ENCODE data around the gene STON2.
"Not testable (repeated sequence)": the region's sequence is repeated elsewhere in the genome, so short reads cannot be mapped to it uniquely, and the experiment has no call there.

The STON2 gene

DNA sequence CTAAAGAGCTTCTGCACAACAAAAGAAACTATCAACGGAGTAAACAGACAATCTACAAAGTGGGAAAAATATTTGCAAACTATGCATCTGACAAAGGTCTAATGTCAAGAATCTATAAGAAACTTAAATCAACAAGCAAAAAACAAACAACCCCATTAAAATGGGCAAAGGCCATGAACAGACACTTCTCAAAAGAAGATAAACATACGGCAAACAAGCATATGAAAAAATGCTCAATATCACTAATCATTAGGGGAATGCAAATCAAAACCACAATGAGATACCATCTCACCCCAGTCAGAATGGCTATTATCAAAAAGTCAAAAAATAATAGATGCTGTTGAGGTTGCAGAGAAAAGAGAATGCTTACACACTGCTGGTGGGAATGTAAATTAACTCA is 20.1 kb downstream of the STON2 start:
- not testable (repeated sequence) for H3K36me3 ChIP-seq (ENCODE audit: insufficient read depth, low read depth, low read length); H3K27ac ChIP-seq (ENCODE audit: low read length); H3K4me1 ChIP-seq (ENCODE audit: insufficient read depth, low read length); H3K9ac ChIP-seq (ENCODE audit: low read depth, low read length); H3K27me3 ChIP-seq (ENCODE audit: insufficient read depth, low read length); H3K4me3 ChIP-seq (ENCODE audit: low read length); H3K9me3 ChIP-seq (ENCODE audit: insufficient read depth, low read depth, low read length)

DNA sequence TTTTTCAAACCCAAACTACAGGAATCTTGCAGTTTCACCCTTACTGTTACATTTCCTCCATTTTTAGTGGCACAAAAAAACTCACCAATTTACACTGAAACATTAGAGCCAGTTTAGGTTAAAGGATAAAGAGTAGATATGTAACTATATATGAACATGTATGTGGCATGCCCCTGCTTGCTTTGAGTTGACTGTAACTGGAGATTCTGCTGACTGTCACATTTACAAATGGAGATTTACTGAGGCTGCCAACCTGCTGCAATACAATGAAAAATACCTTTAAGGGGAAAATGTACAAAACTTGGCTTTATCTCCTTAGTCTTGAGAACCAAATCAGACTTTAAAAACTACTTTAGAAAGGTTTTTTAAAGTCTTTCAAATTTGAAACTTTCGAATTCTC is 28.3 kb downstream of the STON2 start:
- no peak overlapping the region for H3K4me3 ChIP-seq (ENCODE audit: low read length)
- peaks cover 3% of the 10 kb centered on the region; the same call in 1 of the 2 replicates for H3K4me1 ChIP-seq (ENCODE audit: insufficient read depth, low read length)
- peaks cover 20% of the 10 kb centered on the region for H3K36me3 ChIP-seq (ENCODE audit: insufficient read depth, low read depth, low read length)
- no peaks in the 10 kb centered on the region for H3K9me3 ChIP-seq (ENCODE audit: insufficient read depth, low read depth, low read length)
- H3K9ac ChIP-seq (ENCODE audit: low read depth, low read length): no peak overlapping the region
- H3K27me3 ChIP-seq (ENCODE audit: insufficient read depth, low read length): no peaks in the 10 kb centered on the region
- H3K27ac ChIP-seq (ENCODE audit: low read length): no peak overlapping the region

DNA sequence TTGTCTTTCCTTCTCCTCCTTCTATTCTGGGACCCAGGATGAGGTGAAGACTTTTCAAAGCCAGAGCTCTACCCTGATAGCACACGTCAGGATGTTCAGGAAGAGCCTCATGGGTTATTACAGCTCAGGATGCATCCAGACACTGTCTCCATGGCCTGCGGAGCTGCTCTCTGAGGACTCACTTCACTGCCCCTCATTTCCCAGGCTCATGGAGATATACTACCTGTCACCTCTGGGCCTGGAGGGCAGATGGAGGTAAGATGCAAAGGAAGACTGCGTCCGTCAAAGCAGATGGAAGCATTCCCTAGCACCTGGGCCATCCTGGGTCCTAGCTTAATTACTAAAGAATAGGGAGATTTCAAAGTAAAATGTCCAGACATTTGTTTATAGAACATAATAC is 32.6 kb downstream of the STON2 start:
- H3K4me1 ChIP-seq (ENCODE audit: insufficient read depth, low read length): peaks cover 16% of the 10 kb centered on the region; the same call in 1 of the 2 replicates
- peaks cover 20% of the 10 kb centered on the region for H3K36me3 ChIP-seq (ENCODE audit: insufficient read depth, low read depth, low read length)
- no peak overlapping the region for H3K27ac ChIP-seq (ENCODE audit: low read length)
- H3K9ac ChIP-seq (ENCODE audit: low read depth, low read length): no peak overlapping the region
- H3K4me3 ChIP-seq (ENCODE audit: low read length): no peak overlapping the region
- H3K9me3 ChIP-seq (ENCODE audit: insufficient read depth, low read depth, low read length): no peaks in the 10 kb centered on the region
- no peaks in the 10 kb centered on the region for H3K27me3 ChIP-seq (ENCODE audit: insufficient read depth, low read length)

DNA sequence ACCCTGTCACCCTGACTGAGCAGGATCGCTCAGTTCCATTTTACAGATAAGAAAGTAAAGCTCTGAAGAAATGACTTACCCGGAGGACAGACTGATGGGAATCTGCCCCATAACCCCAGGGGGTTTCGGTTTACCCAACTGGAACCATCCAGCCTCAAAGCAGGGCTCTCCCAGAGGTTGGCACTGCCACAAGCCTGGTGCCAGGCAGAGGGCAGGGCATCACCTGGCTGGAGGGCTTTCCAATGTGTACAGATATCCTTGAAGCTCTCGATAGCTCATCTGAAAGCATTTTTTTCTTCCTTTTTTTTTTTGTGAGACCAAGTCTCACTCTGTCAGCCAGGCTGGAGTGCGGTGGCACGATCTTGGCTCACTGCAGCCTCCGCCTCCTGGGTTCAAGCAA is 33.2 kb downstream of the STON2 start:
- Histone ChIP-seq H3K9me3 (ENCODE audit: insufficient read depth, low read depth, low read length) (no peaks in the 10 kb centered on the region), H3K36me3 (ENCODE audit: insufficient read depth, low read depth, low read length) (peaks cover 20% of the 10 kb centered on the region), H3K27me3 (ENCODE audit: insufficient read depth, low read length) (no peaks in the 10 kb centered on the region), H3K4me3 (ENCODE audit: low read length) (no peak overlapping the region), H3K27ac (ENCODE audit: low read length) (no peak overlapping the region), H3K9ac (ENCODE audit: low read depth, low read length) (no peak overlapping the region), H3K4me1 (ENCODE audit: insufficient read depth, low read length) (peaks cover 16% of the 10 kb centered on the region; the same call in 1 of the 2 replicates)

DNA sequence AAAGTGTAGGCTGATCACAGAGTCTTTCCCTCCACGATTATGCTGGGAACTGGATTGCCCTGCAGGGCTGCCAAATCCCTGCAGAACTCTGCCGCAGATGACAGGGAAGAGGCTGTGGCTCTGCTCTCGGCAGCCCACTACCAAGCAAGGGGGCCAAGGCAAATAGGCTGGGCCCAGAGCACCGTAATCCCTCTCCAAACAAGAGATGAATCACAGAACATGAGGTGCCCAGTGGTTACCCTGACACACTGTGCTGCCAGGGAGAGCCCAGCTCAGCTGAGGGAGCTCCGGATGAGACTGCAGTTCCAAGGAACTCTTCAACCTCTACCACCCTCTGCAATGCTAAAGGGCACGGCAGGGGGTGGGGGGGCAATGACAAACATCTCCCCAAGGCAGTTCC is 33.9 kb downstream of the STON2 start:
- H3K36me3 ChIP-seq (ENCODE audit: insufficient read depth, low read depth, low read length): peaks cover 20% of the 10 kb centered on the region
- no peaks in the 10 kb centered on the region for H3K27me3 ChIP-seq (ENCODE audit: insufficient read depth, low read length)
- no peak overlapping the region for H3K4me3 ChIP-seq (ENCODE audit: low read length)
- H3K27ac ChIP-seq (ENCODE audit: low read length): no peak overlapping the region
- H3K9me3 ChIP-seq (ENCODE audit: insufficient read depth, low read depth, low read length): no peaks in the 10 kb centered on the region
- H3K9ac ChIP-seq (ENCODE audit: low read depth, low read length): peak overlapping the region; percentile 40; the same call in 1 of the 2 replicates
- peaks cover 14% of the 10 kb centered on the region; the same call in 1 of the 2 replicates for H3K4me1 ChIP-seq (ENCODE audit: insufficient read depth, low read length)

DNA sequence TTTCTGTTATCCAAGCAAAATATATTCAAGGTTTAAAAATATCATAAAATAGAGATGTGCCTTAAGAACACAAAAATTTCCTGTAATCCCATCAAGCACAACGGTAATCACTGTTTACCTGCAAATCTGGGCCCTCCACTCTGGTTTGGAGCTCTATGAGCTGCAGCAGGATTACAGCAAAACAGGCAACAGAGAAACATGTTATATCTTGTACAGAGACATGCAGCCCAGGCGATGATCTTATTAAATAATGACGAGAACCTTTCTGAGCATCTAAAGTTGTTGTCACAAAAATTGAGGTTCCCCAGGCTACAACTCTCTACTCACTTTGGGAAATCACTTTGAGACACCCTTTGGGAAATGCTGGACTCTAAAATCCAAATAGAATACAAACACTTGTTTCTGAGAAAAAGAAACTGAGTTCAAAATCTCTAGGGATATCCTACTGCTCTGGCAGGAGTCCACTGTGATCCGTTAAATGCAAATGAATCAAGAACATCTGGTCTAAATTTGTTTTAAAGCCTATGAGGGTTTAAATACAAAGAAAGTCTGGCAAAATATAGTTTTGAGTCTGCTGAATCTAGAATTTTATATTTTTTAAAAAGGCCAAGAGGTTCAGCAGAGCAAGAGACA is 36.3 kb downstream of the STON2 start:
- Histone ChIP-seq H3K9me3 (ENCODE audit: insufficient read depth, low read depth, low read length) (no peaks in the 10 kb centered on the region), H3K4me1 (ENCODE audit: insufficient read depth, low read length) (peaks cover 14% of the 10 kb centered on the region; the same call in 1 of the 2 replicates), H3K27ac (ENCODE audit: low read length) (no peak overlapping the region), H3K27me3 (ENCODE audit: insufficient read depth, low read length) (no peaks in the 10 kb centered on the region), H3K9ac (ENCODE audit: low read depth, low read length) (no peak overlapping the region), H3K4me3 (ENCODE audit: low read length) (no peak overlapping the region), H3K36me3 (ENCODE audit: insufficient read depth, low read depth, low read length) (no peaks in the 10 kb centered on the region)

DNA sequence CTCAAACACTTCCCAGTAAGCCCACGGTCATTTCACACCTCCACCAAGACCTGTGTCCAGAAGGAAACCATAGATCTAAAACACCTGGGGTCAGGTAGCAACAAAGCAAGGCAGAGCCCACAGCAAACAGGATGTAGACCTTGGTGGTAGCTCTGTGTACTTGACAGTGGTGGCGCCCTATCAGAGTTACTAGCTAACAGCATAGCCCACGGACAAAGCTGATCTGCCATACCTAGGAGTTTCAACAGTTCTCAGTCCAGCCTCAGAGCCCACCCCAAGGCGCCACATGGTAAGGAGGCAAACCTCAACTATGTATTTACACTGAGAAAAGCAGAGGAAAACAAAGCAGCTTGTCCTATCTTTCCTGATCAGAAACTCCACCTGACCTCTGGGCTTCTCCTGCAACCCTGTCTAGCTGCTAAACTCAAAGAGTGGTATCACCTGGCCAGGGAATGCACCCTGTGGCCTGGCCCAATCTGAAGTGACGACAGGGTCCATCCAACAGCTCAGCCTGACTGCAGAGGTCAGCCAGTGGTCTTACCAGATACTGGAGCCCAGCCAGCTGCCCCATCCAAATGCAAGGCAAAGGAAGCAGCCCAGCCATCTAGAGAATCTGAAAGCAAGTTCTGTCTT is 46.3 kb downstream of the STON2 start:
- H3K9ac ChIP-seq (ENCODE audit: low read depth, low read length): no peak overlapping the region
- no peak overlapping the region for H3K27ac ChIP-seq (ENCODE audit: low read length)
- H3K4me1 ChIP-seq (ENCODE audit: insufficient read depth, low read length): no peaks in the 10 kb centered on the region
- H3K27me3 ChIP-seq (ENCODE audit: insufficient read depth, low read length): no peaks in the 10 kb centered on the region
- peaks cover 3% of the 10 kb centered on the region; the same call in 1 of the 2 replicates for H3K9me3 ChIP-seq (ENCODE audit: insufficient read depth, low read depth, low read length)
- no peak overlapping the region for H3K4me3 ChIP-seq (ENCODE audit: low read length)
- H3K36me3 ChIP-seq (ENCODE audit: insufficient read depth, low read depth, low read length): no peaks in the 10 kb centered on the region

DNA sequence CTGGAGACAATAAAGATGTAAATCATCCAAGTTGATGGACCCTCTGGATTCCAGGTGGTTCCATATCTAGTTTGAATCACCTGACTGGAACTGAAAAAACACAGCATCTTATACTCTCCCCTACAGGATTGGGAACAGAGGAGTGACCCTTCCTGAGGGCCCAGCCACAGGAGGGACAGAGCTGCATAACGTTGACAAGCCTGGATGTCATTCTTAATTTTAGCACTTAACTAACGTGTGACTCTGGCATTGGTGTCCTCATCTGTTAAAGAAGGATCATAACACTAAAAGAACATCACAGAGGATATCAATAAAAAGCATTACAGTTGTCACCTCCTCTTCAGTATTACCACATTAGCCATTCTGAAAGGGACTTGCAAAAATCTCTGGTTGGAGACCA is 47.7 kb downstream of the STON2 start:
- Histone ChIP-seq H3K27me3 (ENCODE audit: insufficient read depth, low read length) (no peaks in the 10 kb centered on the region), H3K36me3 (ENCODE audit: insufficient read depth, low read depth, low read length) (no peaks in the 10 kb centered on the region), H3K4me1 (ENCODE audit: insufficient read depth, low read length) (0 out of 2 replicates have a peak, but pooled peaks cover 3% of the 10 kb centered on the region), H3K27ac (ENCODE audit: low read length) (no peak overlapping the region), H3K4me3 (ENCODE audit: low read length) (no peak overlapping the region), H3K9ac (ENCODE audit: low read depth, low read length) (no peak overlapping the region), H3K9me3 (ENCODE audit: insufficient read depth, low read depth, low read length) (peaks cover 3% of the 10 kb centered on the region; the same call in 1 of the 2 replicates)

DNA sequence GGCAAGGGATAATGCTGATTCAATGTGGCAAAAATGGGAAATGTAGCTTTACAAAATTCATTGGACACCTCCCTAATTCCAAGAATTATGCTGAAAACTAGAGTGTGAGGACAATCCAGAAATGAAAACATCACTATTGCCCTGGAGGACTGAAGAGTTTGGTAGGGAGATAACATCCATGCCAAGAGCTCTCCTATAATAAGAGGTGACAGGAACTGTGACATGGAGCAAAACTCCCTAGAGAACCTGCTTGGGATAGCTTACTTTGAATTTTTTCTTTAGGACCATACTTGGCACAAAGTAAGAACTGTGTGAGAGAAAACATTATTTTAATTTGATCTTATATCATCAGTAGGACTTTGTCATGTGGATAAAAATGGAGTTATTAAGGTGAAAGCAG is 48.9 kb downstream of the STON2 start:
- H3K27ac ChIP-seq (ENCODE audit: low read length): no peak overlapping the region
- H3K36me3 ChIP-seq (ENCODE audit: insufficient read depth, low read depth, low read length): no peaks in the 10 kb centered on the region
- H3K4me1 ChIP-seq (ENCODE audit: insufficient read depth, low read length): 0 out of 2 replicates have a peak, but pooled peaks cover 3% of the 10 kb centered on the region
- no peak overlapping the region for H3K4me3 ChIP-seq (ENCODE audit: low read length)
- H3K27me3 ChIP-seq (ENCODE audit: insufficient read depth, low read length): no peaks in the 10 kb centered on the region
- peaks cover 3% of the 10 kb centered on the region; the same call in 1 of the 2 replicates for H3K9me3 ChIP-seq (ENCODE audit: insufficient read depth, low read depth, low read length)
- no peak overlapping the region for H3K9ac ChIP-seq (ENCODE audit: low read depth, low read length)

DNA sequence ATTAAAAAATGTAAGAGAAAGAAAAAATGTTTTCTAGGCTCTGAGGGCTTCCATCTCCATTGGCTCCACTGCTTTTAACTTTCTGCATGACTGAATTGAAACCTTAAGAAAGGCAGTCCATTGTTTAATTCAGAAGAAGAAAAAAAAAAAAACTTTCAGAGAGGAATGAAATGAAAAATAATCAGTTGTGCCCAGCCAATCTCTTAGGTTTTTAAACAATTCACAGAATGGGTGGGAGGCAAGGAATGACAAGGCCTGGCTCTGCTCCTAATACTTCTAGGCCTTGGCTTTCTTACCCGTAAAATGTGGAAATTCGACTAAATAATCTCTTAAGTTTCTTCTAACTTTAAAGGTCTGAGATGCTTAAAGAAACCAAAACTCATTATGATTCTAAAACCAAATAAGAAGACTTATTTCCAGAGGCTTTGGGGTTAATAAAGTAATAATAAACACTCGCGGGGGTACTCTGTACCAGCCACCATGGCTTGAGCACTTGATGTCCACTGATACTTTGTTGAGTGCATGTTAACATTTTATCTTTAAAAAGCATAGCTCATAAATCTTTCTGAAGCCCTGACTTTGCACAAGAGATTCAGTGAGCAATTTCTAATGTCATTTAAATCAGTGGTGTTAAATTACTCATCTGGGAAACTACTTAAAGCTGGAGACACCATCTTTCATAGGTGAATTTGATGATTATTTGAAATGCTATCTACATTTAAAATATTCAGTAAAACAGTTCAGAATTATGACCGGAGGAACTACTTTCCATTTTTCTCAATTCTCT is 49.6 kb downstream of the STON2 start:
- Histone ChIP-seq H3K27ac (ENCODE audit: low read length) (no peak overlapping the region), H3K27me3 (ENCODE audit: insufficient read depth, low read length) (no peaks in the 10 kb centered on the region), H3K9ac (ENCODE audit: low read depth, low read length) (no peak overlapping the region), H3K36me3 (ENCODE audit: insufficient read depth, low read depth, low read length) (no peaks in the 10 kb centered on the region), H3K4me3 (ENCODE audit: low read length) (no peak overlapping the region), H3K4me1 (ENCODE audit: insufficient read depth, low read length) (0 out of 2 replicates have a peak, but pooled peaks cover 3% of the 10 kb centered on the region), H3K9me3 (ENCODE audit: insufficient read depth, low read depth, low read length) (peaks cover 3% of the 10 kb centered on the region; the same call in 1 of the 2 replicates)

DNA sequence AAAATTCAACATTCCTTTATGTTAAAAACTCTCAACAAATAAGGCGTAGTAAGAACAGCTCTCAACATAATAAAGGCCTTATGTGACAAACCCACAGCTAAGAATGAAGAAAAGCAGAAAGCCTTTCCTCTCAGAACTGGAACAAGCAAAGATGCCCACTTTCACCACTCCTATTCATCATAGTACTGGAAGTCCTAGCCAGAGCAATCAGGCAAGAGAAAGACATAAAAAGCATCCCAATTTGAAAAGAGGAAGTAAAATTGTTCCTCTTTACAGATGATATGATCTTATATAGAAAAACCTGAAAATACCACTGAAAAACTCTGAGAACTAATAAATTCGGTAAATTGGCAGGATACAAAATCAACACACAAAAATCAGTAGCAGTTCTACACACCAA is 52.1 kb downstream of the STON2 start:
- no peaks in the 10 kb centered on the region for H3K9me3 ChIP-seq (ENCODE audit: insufficient read depth, low read depth, low read length)
- 0 out of 2 replicates have a peak, but pooled peaks cover 3% of the 10 kb centered on the region for H3K4me1 ChIP-seq (ENCODE audit: insufficient read depth, low read length)
- H3K27me3 ChIP-seq (ENCODE audit: insufficient read depth, low read length): no peaks in the 10 kb centered on the region
- no peaks in the 10 kb centered on the region for H3K36me3 ChIP-seq (ENCODE audit: insufficient read depth, low read depth, low read length)
- H3K9ac ChIP-seq (ENCODE audit: low read depth, low read length): no peak overlapping the region
- no peak overlapping the region for H3K4me3 ChIP-seq (ENCODE audit: low read length)
- no peak overlapping the region for H3K27ac ChIP-seq (ENCODE audit: low read length)
